Prostate gland (tissue), 2 donors: ENCODE data around the gene FN3K. TPM values are rescaled to one million over a fixed set of nuclear protein-coding genes. Genes with fewer than 3 reads are reported as not detected.
"Not testable (repeated sequence)": the region's sequence is repeated elsewhere in the genome, so short reads cannot be mapped to it uniquely, and the experiment has no call there.

Experiments used
- DNase-seq: peaks from one replicate; pipeline ENCODE4 v3.0.0-alpha.2; 2019; ENCODE audit warnings: low spot score
- H3K27ac ChIP-seq, 2 donors: fragments of 200-600 bp; sonication (generic); 2 replicates each; pipeline ENCODE4 v1.5.1; 2017 to 2019
- H3K27me3 ChIP-seq: fragments of 200-600 bp; sonication (generic); replicated peaks from 2 replicates; pipeline ENCODE4 v1.5.1; 2019; ENCODE audit not compliant: insufficient read depth
- H3K36me3 ChIP-seq, 2 donors: fragments of 200-600 bp; sonication (generic); 1 replicate in 1 of 2; 2 replicates in 1 of 2; pipeline versions ENCODE4 v1.5.1 to v1.8.1; 2017 to 2019
- H3K4me1 ChIP-seq: fragments of 200-600 bp; sonication (generic); replicated peaks from 2 replicates; pipeline ENCODE4 v1.5.1; 2019
- H3K4me3 ChIP-seq, 2 donors: fragments of 200-600 bp; sonication (generic); 2 replicates each; pipeline ENCODE4 v1.5.1; 2017 to 2019
- H3K9me3 ChIP-seq: fragments of 200-600 bp; sonication (generic); 2 replicates; pipeline ENCODE4 v1.5.1; 2017
- POLR2A ChIP-seq: fragments of 450-650 bp; IDR thresholded peaks from one replicate; pipeline ENCODE4 v1.6.1; 2016; ENCODE audit warnings: antibody characterized with exemption, mild to moderate bottlenecking
- POLR2AphosphoS5 ChIP-seq: sonication (generic); formaldehyde crosslinking; IDR thresholded peaks from one replicate; pipeline ENCODE4 v1.6.1; 2017; ENCODE audit warnings: antibody characterized with exemption
- WGBS: methylation state at CpG from one replicate; pipeline ENCODE4 v1.1.5; 2018; 5-methylcytosine and 5-hydroxymethylcytosine counted together
- intact Hi-C: fragments of 100-400 bp; cut with DNase I; formaldehyde crosslinking; loops from one replicate; pipeline ENCODE4 v1.14.2; 2022
- total RNA-seq, 2 donors: library from RNA; depleted of rRNA; stranded (reverse); fragments of >200 nt; gene quantifications; one replicate each; pipeline ENCODE4 v1.1.0, GENCODE V29; 2016
- TF ChIP-seq, protein P1 (sequence below), 4 experiments: fragments of 200-600 bp in 2 of 4; fragments of 450-650 bp in 2 of 4; sonication (generic) in 2 of 4; IDR thresholded peaks; 1 replicate in 3 of 4; 2 replicates in 1 of 4; pipeline ENCODE4 v1.5.1; 2016 to 2019; ENCODE audit warnings: antibody characterized with exemption in 4 of 4, mild to moderate bottlenecking in 2 of 4, moderate library complexity in 2 of 4

FN3K gene
- total RNA-seq, 2 donors from 2014 or later: 16.9 to 32.2 TPM

DNA sequence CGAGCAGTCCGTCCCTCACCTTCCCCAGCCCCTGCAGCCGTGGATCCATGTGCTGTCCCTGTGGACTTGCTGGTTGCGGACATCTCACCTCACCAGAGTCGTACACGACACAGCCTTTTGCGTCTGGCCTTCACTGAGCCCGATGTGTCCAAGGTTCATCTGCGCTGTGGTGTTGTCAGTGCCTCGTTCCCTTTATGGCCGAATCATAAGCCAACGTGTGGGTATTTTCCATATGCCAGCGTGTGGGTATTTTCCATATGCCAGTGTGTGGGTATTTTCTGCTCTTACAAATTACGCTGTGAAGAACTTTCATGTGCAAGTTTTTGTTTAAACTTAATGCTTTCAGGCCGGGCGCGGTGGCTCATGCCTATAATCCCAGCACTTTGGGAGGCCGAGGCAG is 48.1 kb downstream of the FN3K start:
- H3K9me3 ChIP-seq: no peaks in the 10 kb centered on the region
- no peaks in the 10 kb centered on the region for H3K27me3 ChIP-seq
- H3K4me1 ChIP-seq: peaks cover 2% of the 10 kb centered on the region
- TF ChIP-seq POLR2AphosphoS5 (no peak), POLR2A (no peak)
- TF ChIP-seq, protein P1, sequence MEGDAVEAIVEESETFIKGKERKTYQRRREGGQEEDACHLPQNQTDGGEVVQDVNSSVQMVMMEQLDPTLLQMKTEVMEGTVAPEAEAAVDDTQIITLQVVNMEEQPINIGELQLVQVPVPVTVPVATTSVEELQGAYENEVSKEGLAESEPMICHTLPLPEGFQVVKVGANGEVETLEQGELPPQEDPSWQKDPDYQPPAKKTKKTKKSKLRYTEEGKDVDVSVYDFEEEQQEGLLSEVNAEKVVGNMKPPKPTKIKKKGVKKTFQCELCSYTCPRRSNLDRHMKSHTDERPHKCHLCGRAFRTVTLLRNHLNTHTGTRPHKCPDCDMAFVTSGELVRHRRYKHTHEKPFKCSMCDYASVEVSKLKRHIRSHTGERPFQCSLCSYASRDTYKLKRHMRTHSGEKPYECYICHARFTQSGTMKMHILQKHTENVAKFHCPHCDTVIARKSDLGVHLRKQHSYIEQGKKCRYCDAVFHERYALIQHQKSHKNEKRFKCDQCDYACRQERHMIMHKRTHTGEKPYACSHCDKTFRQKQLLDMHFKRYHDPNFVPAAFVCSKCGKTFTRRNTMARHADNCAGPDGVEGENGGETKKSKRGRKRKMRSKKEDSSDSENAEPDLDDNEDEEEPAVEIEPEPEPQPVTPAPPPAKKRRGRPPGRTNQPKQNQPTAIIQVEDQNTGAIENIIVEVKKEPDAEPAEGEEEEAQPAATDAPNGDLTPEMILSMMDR (IDR thresholded peaks at IDR 0.05): no peak
- WGBS: 92% methylated on average over 18 of the region's 18 CpGs
- H3K36me3 ChIP-seq: no peaks in the 10 kb centered on the region
- no peak overlapping the region for H3K4me3 ChIP-seq
- intact Hi-C loops: loop anchor here (5.0 kb wide), 1 partner anchor 134 kb away; no protein-coding TSS in a partner anchor
- H3K27ac ChIP-seq: no peak overlapping the region
- no peak for DNase-seq

DNA sequence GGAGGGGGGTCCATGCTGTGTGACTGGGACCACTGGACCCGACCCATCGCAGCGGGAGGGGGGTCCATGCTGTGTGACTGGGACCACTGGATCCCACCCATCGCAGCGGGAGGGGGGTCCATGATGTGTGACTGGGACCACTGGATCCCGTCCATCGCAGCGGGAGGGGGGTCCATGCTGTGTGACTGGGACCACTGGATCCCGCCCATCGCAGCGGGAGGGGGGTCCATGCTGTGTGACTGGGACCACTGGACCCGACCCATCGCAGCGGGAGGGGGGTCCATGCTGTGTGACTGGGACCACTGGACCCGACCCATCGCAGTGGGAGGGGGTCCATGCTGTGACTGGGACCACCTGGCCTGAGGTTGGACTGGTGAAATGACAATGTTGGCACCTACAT is 50.2 kb downstream of the FN3K start:
- intact Hi-C loops, H3K27me3 ChIP-seq, DNase-seq, H3K9me3 ChIP-seq, H3K27ac ChIP-seq, H3K36me3 ChIP-seq, H3K4me3 ChIP-seq, H3K4me1 ChIP-seq: not testable (repeated sequence)
- WGBS: 94% methylated on average over 10 of the region's 16 CpGs

DNA sequence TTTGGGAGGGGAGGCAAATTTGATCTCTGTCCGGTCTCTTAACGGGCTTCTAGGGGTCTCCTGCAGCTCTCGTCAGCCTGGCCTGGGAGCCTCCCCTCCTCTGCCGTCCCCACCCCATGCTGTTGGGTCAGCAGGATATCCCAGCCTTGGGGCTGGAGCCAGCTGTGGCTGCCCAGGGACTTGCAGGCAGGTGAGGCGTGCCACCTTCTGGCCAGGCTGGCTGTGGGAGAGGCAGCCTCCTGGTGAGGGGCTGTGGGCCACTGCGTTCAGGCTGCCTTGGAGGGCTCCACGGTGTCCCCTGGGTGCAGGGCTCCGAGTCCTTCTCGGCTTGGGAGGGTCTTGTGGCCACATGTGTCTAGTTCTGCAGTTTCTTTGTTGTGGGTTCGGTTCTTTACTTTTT is 51.0 kb downstream of the FN3K start:
- H3K27me3 ChIP-seq: no peaks in the 10 kb centered on the region
- no peak for DNase-seq
- H3K27ac ChIP-seq: peak overlapping the region in 1 of 2 donors; percentile 45
- peaks cover 2% of the 10 kb centered on the region for H3K4me1 ChIP-seq
- no peaks in the 10 kb centered on the region for H3K9me3 ChIP-seq
- H3K36me3 ChIP-seq: no peaks in the 10 kb centered on the region
- intact Hi-C loops: no loop called here
- H3K4me3 ChIP-seq: no peak overlapping the region
- TF ChIP-seq, protein P1 (IDR thresholded peaks at IDR 0.05): peak in 1 of 4 experiments; percentile 20
- TF ChIP-seq POLR2AphosphoS5: no peak
- 84% methylated on average over 6 of the region's 10 CpGs for WGBS

DNA sequence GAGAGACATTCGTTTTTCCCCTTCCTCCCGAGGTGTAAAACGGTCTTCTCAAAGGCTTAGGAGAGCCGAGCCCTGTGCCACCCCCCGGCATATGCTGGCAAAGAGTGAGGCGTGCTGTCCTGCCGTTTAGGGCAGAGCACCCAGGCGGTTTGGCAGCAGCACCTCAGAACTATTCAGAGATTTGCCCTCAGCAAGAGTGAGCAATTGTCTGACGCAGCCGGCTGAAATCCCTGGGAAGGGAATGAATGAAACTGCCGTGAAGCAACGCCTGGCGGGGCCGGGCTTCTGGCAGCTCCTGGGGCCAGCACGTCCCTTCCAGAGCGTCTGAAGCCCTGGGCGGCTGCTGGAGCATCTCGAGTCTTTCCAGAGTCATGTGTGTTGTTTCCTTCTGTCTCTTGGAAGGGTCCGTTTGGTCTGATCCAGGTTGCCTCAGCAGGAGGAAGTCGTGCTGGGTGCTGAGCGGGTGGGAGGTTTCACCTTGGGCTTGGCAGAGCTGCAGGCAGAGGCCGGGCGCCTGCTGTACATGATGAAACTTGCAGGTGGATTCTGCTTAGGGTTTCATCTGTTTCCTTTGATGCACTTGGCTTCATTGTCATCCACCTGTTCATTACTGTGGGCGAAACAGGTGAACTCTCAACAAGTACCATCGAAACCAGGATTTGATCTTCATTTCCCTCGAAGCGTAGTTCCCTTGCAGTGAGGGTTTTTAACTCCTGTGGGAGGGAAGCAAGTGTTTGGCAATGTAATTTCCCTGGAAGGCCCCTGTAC is 51.9 kb downstream of the FN3K start:
- intact Hi-C loops: no loop called here
- Histone ChIP-seq H3K27me3 (no peaks in the 10 kb centered on the region), H3K9me3 (no peaks in the 10 kb centered on the region), H3K27ac (peak overlapping the region; percentile 8 to 45), H3K4me1 (peaks cover 2% of the 10 kb centered on the region), H3K4me3 (no peak overlapping the region), H3K36me3 (no peaks in the 10 kb centered on the region)
- peak; percentile 69 for DNase-seq
- 44% methylated on average over 27 of the region's 27 CpGs for WGBS
- TF ChIP-seq, protein P1 (IDR thresholded peaks at IDR 0.05): peak in 1 of 4 experiments; percentile 14
- TF ChIP-seq POLR2A (peak; percentile 35), POLR2AphosphoS5 (peak; percentile 64)

DNA sequence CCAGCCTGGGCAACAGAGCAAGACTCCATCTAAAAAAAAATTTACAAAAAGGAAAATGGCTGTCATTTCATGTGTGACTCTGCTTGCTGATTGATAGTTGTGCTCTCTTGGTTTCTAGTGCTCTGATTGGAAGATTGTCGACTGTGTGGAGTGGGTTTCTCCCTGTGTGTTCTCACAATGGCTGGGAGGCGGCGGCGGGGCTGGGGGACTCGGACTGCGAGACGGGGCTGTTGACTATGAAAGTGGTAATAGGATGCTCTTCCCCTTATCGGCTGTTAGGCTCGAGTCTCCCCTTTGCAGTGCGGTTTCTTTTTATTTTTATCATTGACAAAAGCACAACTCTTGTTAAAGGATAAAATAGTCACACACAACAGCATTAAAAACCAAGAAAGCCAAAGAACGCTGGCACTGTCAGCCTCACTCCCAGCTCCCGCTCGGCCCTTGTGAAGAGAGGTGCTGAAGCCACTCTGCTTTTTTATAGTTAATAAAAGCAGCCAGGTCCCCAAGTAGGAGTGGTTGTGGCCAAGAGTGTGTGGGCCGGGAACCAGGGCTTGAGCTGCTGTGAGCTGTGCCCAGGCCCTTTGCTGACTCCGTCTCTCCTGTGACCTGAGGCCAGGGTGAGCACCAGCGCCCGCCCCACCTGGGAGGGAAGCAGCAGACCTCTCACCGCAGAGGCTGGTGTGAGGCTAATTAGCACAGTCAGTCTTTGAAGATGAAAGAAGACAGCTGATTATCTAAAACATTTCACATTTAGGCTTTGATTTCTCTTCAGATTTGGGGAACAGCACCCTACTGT is 53.0 kb downstream of the FN3K start:
- DNase-seq: no peak
- Histone ChIP-seq H3K27ac (no peak overlapping the region), H3K9me3 (no peaks in the 10 kb centered on the region), H3K4me3 (no peak overlapping the region), H3K4me1 (peaks cover 2% of the 10 kb centered on the region), H3K27me3 (no peaks in the 10 kb centered on the region), H3K36me3 (no peaks in the 10 kb centered on the region)
- WGBS: 78% methylated on average over 18 of the region's 18 CpGs
- intact Hi-C loops: no loop called here
- TF ChIP-seq POLR2AphosphoS5: no peak
- TF ChIP-seq, protein P1 (IDR thresholded peaks at IDR 0.05): no peak
- TF ChIP-seq POLR2A: no peak
